CD4-positive, alpha-beta T cell treated with Interleukin-17A for 1 hour (primary cell): ENCODE results near the gene CELA3A.
"Not testable (repeated sequence)": the region's sequence is repeated elsewhere in the genome, so short reads cannot be mapped to it uniquely, and the experiment has no call there.

ENCODE experiments used
- DNase-seq: peaks from one replicate; pipeline ENCODE4 v3.0.0-alpha.2; 2020

The CELA3A gene

GRCh38 chr1:22021061-22021460, 19.6 kb downstream of the CELA3A start:
- no peak for DNase-seq

GRCh38 chr1:22024485-22025367, 23.3 kb downstream of the CELA3A start:
- peak; percentile 89 for DNase-seq

GRCh38 chr1:22025368-22026155, 24.1 kb downstream of the CELA3A start:
- DNase-seq, result peak; percentile 94

GRCh38 chr1:22026924-22027289, 25.4 kb downstream of the CELA3A start:
- DNase-seq, result peak; percentile 45

GRCh38 chr1:22030057-22030456, 28.6 kb downstream of the CELA3A start:
- no peak for DNase-seq

GRCh38 chr1:22030473-22030872, 29.0 kb downstream of the CELA3A start:
- DNase-seq, result no peak

DNA sequence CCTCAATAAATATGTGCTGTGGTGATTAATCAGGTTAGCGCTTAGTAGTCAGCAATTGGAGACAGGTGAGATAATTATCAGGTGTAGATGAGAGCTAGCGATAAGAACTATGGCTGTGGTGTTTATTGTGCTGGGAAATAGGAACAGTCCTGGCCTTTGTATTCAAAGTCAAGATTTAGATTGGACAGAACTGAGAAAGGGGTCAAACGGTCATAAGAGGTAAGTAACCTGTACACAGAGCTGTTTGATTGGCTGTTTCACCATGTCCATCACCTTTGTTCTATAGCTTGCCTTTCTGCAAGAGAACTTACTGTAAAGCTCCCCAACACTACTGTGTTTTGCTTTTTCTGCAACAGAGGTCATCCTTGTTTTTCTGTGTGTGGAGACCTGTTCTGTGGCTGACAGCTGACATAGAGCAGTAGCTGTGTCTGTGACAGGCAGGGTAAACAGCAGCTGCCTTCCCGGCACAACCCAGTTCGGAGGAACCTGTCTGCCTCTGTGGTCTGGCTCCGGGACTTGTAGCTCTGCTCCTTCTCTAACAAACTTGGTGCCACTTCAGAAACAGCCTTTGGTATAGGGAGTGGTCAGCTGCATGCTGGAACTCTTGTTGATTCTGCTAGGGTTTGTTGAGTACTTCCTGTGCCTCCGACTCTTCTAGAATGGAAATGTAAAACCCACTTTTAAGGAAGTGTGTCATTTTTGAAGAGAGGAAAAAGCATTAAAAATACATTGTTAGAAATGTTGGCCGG, 29.9 kb downstream of the CELA3A start:
- peak; percentile 40 for DNase-seq

DNA sequence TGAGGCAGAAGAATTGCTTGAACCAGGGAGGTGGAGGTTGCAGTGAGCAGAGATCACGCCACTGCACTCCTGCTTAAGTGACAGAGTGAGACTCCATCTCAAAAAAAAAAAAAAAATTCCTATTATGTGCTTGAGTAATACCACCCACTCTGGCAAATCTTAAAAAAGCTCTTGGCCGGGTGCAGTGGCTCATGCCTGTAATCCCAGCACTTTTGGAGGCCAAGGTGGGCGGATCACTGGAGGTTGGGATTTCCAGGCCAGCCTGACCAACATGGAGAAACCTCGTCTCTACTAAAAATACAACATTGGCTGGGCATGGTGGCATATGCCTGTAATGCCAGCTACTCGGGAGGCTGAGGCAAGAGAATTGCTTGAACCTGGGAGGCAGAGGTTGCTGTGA, 33.4 kb downstream of the CELA3A start:
- not testable (repeated sequence) for DNase-seq

DNA sequence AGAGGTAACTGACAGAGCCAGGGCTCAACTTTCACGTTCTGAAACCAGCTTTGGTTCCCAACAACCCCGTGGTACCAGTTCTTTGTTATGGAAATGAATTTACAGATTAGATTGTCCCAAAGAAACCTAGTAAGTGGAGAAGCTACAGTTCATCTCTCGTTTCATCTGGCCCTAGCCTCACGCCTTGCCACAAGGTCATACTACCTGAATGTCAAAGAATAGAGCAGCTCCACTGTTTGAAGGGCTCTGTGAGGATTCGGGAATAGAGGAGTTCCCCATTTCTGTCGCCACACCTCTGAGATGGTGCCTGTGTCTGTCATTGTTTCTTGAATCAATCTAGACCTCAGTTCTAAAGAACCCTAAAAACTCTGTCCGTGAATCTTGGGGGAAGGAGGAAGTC, 36.1 kb downstream of the CELA3A start:
- no peak for DNase-seq

GRCh38 chr1:22038036-22038435, 36.6 kb downstream of the CELA3A start:
- no peak for DNase-seq

DNA sequence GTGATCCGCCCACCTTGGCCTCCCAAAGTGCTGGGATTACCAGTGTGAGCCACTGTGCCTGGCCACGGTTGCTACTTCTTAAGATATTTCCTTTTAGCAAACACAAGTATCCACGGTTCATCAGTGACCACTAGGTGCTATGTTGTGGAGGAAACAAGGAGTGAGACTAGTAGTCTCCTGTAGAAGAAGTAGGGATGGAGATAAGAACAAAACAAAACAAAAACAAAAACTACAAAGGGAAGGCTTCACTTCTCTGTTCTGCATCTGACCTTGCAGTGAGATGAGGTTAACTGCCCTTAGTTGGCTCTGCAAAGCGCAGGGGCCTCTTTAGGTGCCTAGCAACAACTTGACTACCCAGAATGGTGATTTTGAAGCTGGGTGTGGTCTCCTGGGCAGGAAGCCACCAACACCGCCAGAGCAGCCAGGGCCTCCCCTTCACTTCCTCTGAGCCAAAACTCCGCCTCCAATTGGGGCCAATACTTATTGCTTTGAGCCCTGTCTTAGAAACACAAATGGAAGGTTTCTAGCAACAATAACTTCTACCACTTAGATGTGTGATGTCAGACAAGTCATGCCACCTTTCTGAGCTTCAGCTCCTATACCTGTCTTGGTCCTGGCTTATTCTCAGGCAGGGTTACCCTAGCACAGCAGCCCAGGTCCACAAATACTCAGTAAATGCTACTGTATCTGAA, 38.3 kb downstream of the CELA3A start:
- peak; percentile 98 for DNase-seq

GRCh38 chr1:22040286-22040623, 38.8 kb downstream of the CELA3A start:
- no peak for DNase-seq

DNA sequence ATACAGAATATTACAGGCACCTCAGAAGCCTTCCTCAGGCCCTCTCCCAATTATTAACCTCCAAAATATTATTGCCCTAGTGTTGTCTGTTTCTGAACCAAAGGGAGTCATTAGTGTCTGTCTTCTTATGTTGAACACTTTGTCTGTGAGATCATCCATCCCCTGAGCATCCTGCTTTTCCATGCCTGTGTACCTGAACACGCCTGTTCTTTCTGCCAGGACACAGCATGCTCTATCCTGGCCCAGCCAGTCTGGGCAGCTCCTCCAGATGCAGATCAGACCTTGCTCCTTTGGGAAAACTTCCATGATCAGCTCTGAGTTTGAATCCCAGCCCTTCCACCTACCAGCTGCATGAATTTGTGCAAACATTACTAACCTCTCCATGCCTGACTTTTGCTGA, 40.0 kb downstream of the CELA3A start:
- no peak for DNase-seq

DNA sequence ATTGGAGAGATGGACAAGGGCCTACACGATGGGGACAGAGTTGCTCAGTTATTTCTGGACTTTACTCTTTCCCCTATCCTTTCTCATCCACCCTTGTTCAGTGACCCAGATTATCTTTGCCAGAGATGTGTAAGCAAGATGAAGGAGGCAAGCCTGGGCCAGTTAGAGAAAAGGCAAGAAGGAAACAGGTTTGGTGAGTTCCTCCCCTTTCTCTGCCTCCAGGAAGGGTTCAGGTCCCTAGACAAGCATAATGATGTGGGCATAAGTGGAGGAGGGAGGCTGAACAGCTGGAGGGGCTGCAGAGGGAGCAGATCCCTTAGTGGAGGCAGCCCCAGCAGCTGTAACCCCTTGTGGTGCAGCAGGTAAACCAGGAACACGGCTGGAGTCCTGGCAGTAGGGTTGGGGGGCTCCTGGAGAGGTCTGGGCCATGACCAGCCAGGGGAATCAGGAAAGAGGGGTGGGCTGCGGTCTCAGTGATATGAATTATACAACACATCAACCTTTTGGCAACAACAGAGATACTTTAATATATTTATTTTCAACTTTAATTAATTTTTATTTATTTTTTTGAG, 41.8 kb downstream of the CELA3A start:
- no peak for DNase-seq

- no peak for DNase-seq
Observed at GRCh38 chr1:22044690-22045420, 43.4 kb downstream of the CELA3A start.

DNA sequence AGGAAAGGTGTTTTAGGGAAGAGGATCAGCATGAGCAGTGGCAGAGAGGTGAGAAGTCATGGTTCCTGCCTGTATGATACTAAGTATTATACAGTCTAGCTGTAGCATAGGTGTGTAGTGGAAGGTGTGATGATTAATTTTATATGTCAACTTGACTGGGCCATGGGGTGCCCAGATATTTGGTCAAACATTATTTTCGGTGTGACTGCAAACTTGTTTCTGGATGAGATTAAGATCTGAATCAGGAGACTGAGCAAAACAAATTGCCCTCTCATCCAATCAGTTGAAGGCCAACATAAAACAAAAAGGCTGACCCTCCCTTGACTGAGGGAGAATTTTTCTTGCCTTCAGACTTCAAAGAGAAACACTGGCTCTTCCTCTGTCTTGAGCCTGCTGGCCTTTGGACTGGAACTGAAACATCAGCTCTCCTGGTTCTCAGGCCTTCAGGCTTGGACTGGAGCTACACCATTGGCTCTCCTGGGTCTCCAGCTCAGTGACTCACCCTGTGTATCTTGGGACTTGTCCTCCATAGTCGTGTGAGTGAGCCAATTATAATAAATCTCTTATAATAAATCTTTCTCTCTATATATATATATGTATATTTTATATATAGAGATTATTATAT, 44.3 kb downstream of the CELA3A start:
- DNase-seq, result no peak

GRCh38 chr1:22048351-22049192, 47.1 kb downstream of the CELA3A start:
- no peak for DNase-seq

- DNase-seq, result no peak
Observed at GRCh38 chr1:22050330-22050729, 48.9 kb downstream of the CELA3A start.

DNA sequence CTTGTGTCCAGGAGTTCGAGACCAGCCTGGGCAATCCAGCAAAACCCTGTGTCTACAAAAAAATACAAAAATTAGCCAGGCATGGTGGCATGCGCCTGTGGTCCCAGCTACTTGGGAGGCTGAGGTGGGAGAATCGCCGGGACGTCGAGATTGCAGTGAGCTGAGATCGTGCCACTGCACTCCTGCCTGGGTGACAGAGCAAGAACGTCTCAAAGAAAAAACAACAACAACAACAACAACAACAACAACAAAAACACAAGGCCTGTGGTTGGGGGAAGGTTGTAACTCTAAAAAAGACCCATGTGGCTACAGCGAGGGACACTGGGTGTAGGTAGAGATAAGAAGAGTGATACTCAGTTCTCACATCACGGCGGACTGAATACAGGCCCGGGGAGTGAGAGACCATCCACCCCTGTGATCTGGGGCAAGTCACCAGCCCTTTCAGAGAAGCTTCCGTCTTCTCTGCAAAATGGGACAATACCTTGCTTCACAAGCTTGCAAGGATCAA, 50.2 kb downstream of the CELA3A start:
- DNase-seq, result no peak
